Suprapubic skin (tissue), 3 donors: ENCODE results near the gene SCAP.

Experiments
- CTCF ChIP-seq, 2 donors: fragments of 200-600 bp in 1 of 2; fragments of 450-650 bp in 1 of 2; sonication (generic) in 1 of 2; IDR thresholded peaks; one replicate each; pipeline ENCODE4 v1.5.1; 2016 to 2019; ENCODE audit warnings: antibody characterized with exemption in 2 of 2, mild to moderate bottlenecking in 1 of 2, moderate library complexity in 1 of 2
- EP300 ChIP-seq: sonication (generic); formaldehyde crosslinking; IDR thresholded peaks from one replicate; pipeline ENCODE4 v1.6.1; 2017; ENCODE audit warnings: antibody characterized with exemption
- POLR2A ChIP-seq, 2 donors: fragments of 450-650 bp; IDR thresholded peaks; one replicate each; pipeline ENCODE4 v1.6.1; 2017; ENCODE audit warnings: antibody characterized with exemption in 2 of 2, mild to moderate bottlenecking in 2 of 2, moderate library complexity in 2 of 2

GRCh38 chr3:47409284-47409683 is 66.5 kb downstream of the SCAP start:
- TF ChIP-seq EP300: no peak
- TF ChIP-seq CTCF (IDR thresholded peaks at IDR 0.05): no peak
- TF ChIP-seq POLR2A (IDR thresholded peaks at IDR 0.05): no peak
